HepG2 (cell line): Measurements from ENCODE around the gene DEUP1. TPM values are rescaled to one million over a fixed set of nuclear protein-coding genes. Genes with fewer than 3 reads are reported as not detected.

ENCODE experiments used
- BHLHE40 ChIP-seq: IDR thresholded peaks from 2 replicates; pipeline ENCODE4 v1.6.1; 2011; ENCODE audit warnings: low read length, improper control_type of control experiment
- FOXP4 ChIP-seq: sonication (generic); formaldehyde crosslinking; IDR thresholded peaks from 2 replicates; pipeline ENCODE4 v1.4.0; 2020; ENCODE audit warnings: missing genetic modification reagents
- GABPA ChIP-seq, 2 experiments: IDR thresholded peaks; 2 replicates each; pipeline ENCODE4 v1.6.1; 2011 to 2016; ENCODE audit warnings: low read depth in 2 of 2, low read length in 1 of 2, missing biosample characterization in 1 of 2, missing genetic modification characterization in 1 of 2
- HMGA1 ChIP-seq: sonication (generic); formaldehyde crosslinking; conservative IDR thresholded peaks from 2 replicates; pipeline ENCODE4 v1.4.0; 2020; ENCODE audit warnings: missing genetic modification reagents
- HNRNPK ChIP-seq: fragments of 200-400 bp; formaldehyde crosslinking; IDR thresholded peaks from 2 replicates; pipeline ENCODE4 v1.6.1; 2018; ENCODE audit warnings: low read length, low read depth, moderate library complexity, mild to moderate bottlenecking; ENCODE audit not compliant: poor library complexity, severe bottlenecking
- NR2F1 ChIP-seq, 2 experiments: fragments of 450-650 bp in 1 of 2; formaldehyde crosslinking in 1 of 2; IDR thresholded peaks; 2 replicates each; pipeline versions ENCODE4 v1.5.0 to v1.6.1; 2016 to 2020; ENCODE audit warnings: mild to moderate bottlenecking in 1 of 2, missing compliant biosample characterization in 1 of 2, missing genetic modification reagents in 1 of 2, moderate library complexity in 1 of 2
- REST ChIP-seq, 2 experiments: IDR thresholded peaks; 2 replicates each; pipeline ENCODE4 v1.6.1; 2011 to 2012; ENCODE audit warnings: low read length in 2 of 2, borderline replicate concordance in 1 of 2, low read depth in 1 of 2, mild to moderate bottlenecking in 1 of 2, moderate library complexity in 1 of 2
- SIN3B ChIP-seq: fragments of 150-350 bp; IDR thresholded peaks from 2 replicates; pipeline ENCODE4 v1.6.1; 2014; ENCODE audit warnings: low read length
- ZNF672 ChIP-seq: sonication (generic); formaldehyde crosslinking; IDR thresholded peaks from 2 replicates; pipeline ENCODE4 v1.8.1; 2022; ENCODE audit warnings: missing genetic modification reagents
- ZNF768 ChIP-seq: sonication (generic); formaldehyde crosslinking; IDR thresholded peaks from 2 replicates; pipeline ENCODE4 v1.4.0; 2020; ENCODE audit warnings: missing genetic modification reagents
- polyA plus RNA-seq, 8 experiments: library from polyadenylated mRNA; depleted of rRNA in 3 of 8; stranded (reverse) in 7 of 8; unstranded in 1 of 8; fragments of >200 nt; fragmentation: Illumina TruSeq in 4 of 8; extraction: Trizol in 4 of 8; gene quantifications; 2 replicates each; pipeline versions ENCODE4 v1.2.1 to v1.2.3, GENCODE V29; 2011 to 2016; ENCODE audit warnings: low read depth in 4 of 8, missing spikeins in 1 of 8, mixed read lengths in 1 of 8; ENCODE audit not compliant: insufficient read depth in 1 of 8
- total RNA-seq, 5 experiments: library from RNA; depleted of rRNA; stranded (reverse); fragments of >200 nt; fragmentation: Illumina TruSeq; extraction: Trizol; gene quantifications; 2 replicates each; pipeline ENCODE4 v1.2.3, GENCODE V29; 2016; ENCODE audit warnings: low read depth in 1 of 5
- TF ChIP-seq, protein P1 (sequence below): sonication (generic); formaldehyde crosslinking; IDR thresholded peaks from 2 replicates; pipeline ENCODE4 v1.5.0; 2020; ENCODE audit warnings: mild to moderate bottlenecking, missing genetic modification reagents, borderline replicate concordance
- TF ChIP-seq, protein P2 (sequence below): sonication (generic); formaldehyde crosslinking; IDR thresholded peaks from 2 replicates; pipeline ENCODE4 v1.4.0; 2020; ENCODE audit warnings: missing genetic modification reagents, mild to moderate bottlenecking, borderline replicate concordance

DEUP1 gene
- total and polyA plus RNA-seq, 2 of the 13 experiments (the other 11 are each of a cell fraction or from before 2014, with no cell fraction given): not detected

DNA sequence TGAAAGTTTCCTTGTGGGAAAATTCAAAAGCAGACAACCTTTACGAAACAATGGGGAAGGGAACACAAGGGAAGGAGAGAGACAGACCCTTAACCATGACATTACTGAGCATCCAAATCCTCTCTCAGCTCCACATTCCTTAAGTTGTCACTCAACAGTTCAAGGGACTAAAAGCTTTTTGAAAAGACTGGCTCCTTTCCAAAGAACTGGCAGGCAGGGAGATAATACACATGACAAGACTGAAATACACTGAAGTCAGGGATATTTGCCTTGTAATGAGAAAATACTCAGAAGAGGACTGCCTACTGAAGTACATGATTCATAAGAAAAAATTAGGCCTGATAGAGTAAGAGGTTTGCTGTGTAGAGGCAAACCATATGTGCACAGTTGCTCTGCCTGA is 143.6 kb downstream of the DEUP1 start (continued):
- TF ChIP-seq REST (IDR thresholded peaks at IDR 0.05; ENCODE audit: borderline replicate concordance in 1 of 2, low read depth in 1 of 2, low read length in 2 of 2): no peak
- no peak for TF ChIP-seq NR2F1 (CRISPR knock-in tag; IDR thresholded peaks at IDR 0.05)
- TF ChIP-seq HNRNPK: no peak
- no peak for TF ChIP-seq GABPA (IDR thresholded peaks at IDR 0.05; ENCODE audit: low read depth, low read length)
- no peak for TF ChIP-seq GABPA (CRISPR knock-in tag; IDR thresholded peaks at IDR 0.05; ENCODE audit: low read depth)
- TF ChIP-seq ZNF672 (CRISPR knock-in tag): no peak
- no peak for TF ChIP-seq HMGA1
- TF ChIP-seq, protein P1, sequence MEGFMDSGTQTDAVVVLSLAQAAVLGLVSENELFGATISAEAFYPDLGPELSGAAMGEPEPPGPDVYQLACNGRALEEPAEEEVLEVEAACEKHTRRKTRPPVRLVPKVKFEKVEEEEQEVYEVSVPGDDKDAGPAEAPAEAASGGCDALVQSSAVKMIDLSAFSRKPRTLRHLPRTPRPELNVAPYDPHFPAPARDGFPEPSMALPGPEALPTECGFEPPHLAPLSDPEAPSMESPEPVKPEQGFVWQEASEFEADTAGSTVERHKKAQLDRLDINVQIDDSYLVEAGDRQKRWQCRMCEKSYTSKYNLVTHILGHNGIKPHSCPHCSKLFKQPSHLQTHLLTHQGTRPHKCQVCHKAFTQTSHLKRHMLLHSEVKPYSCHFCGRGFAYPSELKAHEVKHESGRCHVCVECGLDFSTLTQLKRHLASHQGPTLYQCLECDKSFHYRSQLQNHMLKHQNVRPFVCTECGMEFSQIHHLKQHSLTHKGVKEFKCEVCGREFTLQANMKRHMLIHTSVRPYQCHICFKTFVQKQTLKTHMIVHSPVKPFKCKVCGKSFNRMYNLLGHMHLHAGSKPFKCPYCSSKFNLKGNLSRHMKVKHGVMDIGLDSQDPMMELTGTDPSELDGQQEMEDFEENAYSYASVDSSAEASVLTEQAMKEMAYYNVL (CRISPR knock-in tag): no peak
- TF ChIP-seq BHLHE40: no peak
- no peak for TF ChIP-seq SIN3B
- TF ChIP-seq, protein P2, sequence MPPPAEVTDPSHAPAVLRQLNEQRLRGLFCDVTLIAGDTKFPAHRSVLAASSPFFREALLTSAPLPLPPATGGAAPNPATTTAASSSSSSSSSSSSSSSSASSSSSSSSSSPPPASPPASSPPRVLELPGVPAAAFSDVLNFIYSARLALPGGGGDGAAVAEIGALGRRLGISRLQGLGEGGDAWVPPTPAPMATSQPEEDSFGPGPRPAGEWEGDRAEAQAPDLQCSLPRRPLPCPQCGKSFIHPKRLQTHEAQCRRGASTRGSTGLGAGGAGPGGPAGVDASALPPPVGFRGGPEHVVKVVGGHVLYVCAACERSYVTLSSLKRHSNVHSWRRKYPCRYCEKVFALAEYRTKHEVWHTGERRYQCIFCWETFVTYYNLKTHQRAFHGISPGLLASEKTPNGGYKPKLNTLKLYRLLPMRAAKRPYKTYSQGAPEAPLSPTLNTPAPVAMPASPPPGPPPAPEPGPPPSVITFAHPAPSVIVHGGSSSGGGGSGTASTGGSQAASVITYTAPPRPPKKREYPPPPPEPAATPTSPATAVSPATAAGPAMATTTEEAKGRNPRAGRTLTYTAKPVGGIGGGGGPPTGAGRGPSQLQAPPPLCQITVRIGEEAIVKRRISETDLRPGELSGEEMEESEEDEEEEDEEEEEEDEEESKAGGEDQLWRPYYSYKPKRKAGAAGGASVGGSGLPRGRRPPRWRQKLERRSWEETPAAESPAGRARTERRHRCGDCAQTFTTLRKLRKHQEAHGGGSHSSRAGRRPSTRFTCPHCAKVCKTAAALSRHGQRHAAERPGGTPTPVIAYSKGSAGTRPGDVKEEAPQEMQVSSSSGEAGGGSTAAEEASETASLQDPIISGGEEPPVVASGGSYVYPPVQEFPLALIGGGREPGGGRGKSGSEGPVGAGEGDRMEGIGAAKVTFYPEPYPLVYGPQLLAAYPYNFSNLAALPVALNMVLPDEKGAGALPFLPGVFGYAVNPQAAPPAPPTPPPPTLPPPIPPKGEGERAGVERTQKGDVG (CRISPR knock-in tag): no peak
- no peak for TF ChIP-seq ZNF768 (CRISPR knock-in tag)
- TF ChIP-seq FOXP4 (CRISPR knock-in tag): no peak
- TF ChIP-seq, all 625 proteins: peak for 0
